Measurements from ENCODE around the gene CD79B. TPM values are rescaled to one million over a fixed set of nuclear protein-coding genes. Genes with fewer than 3 reads are reported as not detected.
"Not testable (repeated sequence)": the region's sequence is repeated elsewhere in the genome, so short reads cannot be mapped to it uniquely, and the experiment has no call there.

Gene CD79B
- total RNA-seq, 2 experiments from 2014 or later = 21.7 to 22.5 TPM

- POLR2A ChIA-PET; H3K27ac Mint-ChIP-seq; H3K4me3 Mint-ChIP-seq; H3K36me3 Mint-ChIP-seq (ENCODE audit: low read depth); ATAC-seq; H3K9me3 Mint-ChIP-seq (ENCODE audit: insufficient read depth); DNase-seq: not testable (repeated sequence)
- CTCF ChIA-PET = interaction anchor here (0.7 kb wide), 1 partner anchor 37 kb away, joined by 3 read pairs; no protein-coding TSS in a partner anchor
- H3K27me3 Mint-ChIP-seq (ENCODE audit: low read depth) = peaks cover 10% of the 10 kb centered on the region
- H3K4me1 Mint-ChIP-seq (ENCODE audit: low read depth) = peaks cover 11% of the 10 kb centered on the region
These were observed 47.0 kb downstream of the CD79B start for GRCh38 chr17:63885119-63885518.

DNA sequence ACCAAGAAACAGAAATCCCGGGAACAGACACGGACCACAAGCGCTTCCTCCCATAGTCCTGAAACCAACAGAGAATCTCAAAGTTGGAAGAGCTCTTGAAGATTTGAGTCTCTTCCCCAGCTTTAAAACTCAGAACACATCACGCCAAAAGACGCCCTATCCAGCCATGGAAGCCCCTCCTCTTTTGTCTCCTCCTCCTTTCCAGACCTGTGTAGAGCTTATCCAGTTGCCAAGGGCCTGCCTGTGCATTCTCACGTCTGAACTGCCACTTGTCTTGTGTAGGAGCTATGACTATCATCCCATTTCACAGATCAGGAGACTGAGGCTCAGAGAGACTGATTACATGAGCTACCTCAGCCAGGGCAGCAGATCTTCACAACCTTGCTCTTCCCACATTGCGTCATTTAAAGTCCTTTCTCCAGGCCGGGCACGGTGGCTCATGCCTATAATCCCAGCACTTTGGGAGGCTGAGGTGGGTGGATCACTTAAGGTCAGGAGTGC is 49.5 kb downstream of the CD79B start:
- H3K4me3 Mint-ChIP-seq; H3K27me3 Mint-ChIP-seq (ENCODE audit: low read depth); H3K27ac Mint-ChIP-seq; H3K4me1 Mint-ChIP-seq (ENCODE audit: low read depth); H3K36me3 Mint-ChIP-seq (ENCODE audit: low read depth); POLR2A ChIA-PET; DNase-seq; ATAC-seq; H3K9me3 Mint-ChIP-seq (ENCODE audit: insufficient read depth): not testable (repeated sequence)
- CTCF ChIA-PET = interaction anchor here (0.9 to 2.1 kb wide), 5 partner anchors 9 to 34 kb away, joined by 3 to 7 read pairs (median 4); no protein-coding TSS in a partner anchor

GRCh38 chr17:63881935-63882601 is 50.1 kb downstream of the CD79B start, which contains the start of gene GH2:
TSS of gene GH2 (minus strand) at chr17:63881944. CDS start at chr17:63881801, 143 bp downstream.
- no peaks in the 10 kb centered on the region for H3K36me3 Mint-ChIP-seq (ENCODE audit: low read depth)

GRCh38 chr17:63881337-63881736 is 50.8 kb downstream of the CD79B start:
- H3K4me3 Mint-ChIP-seq; ATAC-seq; H3K36me3 Mint-ChIP-seq (ENCODE audit: low read depth); H3K9me3 Mint-ChIP-seq (ENCODE audit: insufficient read depth); H3K27me3 Mint-ChIP-seq (ENCODE audit: low read depth); H3K27ac Mint-ChIP-seq; H3K4me1 Mint-ChIP-seq (ENCODE audit: low read depth); DNase-seq: not testable (repeated sequence)
- POLR2A ChIA-PET = interaction anchor here (0.5 kb wide), 1 partner anchor 963 kb away, joined by 3 read pairs; no protein-coding TSS in a partner anchor
- CTCF ChIA-PET = interaction anchor here (0.8 to 1.3 kb wide), 6 partner anchors 15 to 51 kb away, joined by 3 to 5 read pairs (median 4); partner anchors contain the start of gene CD79B

More at GRCh38 chr17:63881935-63882601, 50.1 kb downstream of the CD79B start, which contains the start of gene GH2:
- ATAC-seq (peak; percentile 86), DNase-seq (peak; percentile 75)
- H3K4me1 Mint-ChIP-seq (ENCODE audit: low read depth) = peaks cover 6% of the 10 kb centered on the region
- CTCF ChIA-PET = interaction anchor here (0.8 to 1.4 kb wide), 9 partner anchors 10 to 50 kb away, joined by 3 to 5 read pairs (median 4); partner anchors contain the start of gene CD79B
- peaks cover 3% of the 10 kb centered on the region for H3K27me3 Mint-ChIP-seq (ENCODE audit: low read depth)
- no peaks in the 10 kb centered on the region for H3K9me3 Mint-ChIP-seq (ENCODE audit: insufficient read depth)
- no peak within 1 kb of the TSS for H3K4me3 Mint-ChIP-seq
- POLR2A ChIA-PET = no interaction called here
- H3K27ac Mint-ChIP-seq = no peak within 1 kb of the TSS

DNA sequence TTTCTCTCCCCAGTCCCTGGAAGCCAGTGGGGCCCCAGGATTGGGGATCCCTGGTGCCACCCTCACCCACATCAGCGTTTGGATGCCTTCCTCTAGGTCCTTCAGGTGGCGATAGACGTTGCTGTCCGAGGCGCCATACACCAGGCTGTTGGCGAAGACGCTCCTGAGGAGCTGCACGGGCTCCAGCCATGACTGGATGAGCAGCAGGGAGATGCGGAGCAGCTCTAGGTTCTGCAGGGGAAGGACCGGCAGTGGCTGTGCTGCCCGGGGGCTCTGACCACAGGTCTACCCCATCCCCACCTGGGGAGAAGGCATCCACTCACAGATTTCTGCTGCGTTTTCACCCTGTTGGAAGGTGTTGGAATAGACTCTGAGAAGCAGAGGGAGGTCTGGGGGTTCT is 51.4 kb downstream of the CD79B start:
- Mint-ChIP-seq H3K36me3 (ENCODE audit: low read depth) (no peaks in the 10 kb centered on the region), H3K4me3 (no peak overlapping the region), H3K27me3 (ENCODE audit: low read depth) (peaks cover 3% of the 10 kb centered on the region), H3K27ac (no peak overlapping the region), H3K4me1 (ENCODE audit: low read depth) (peaks cover 9% of the 10 kb centered on the region), H3K9me3 (ENCODE audit: insufficient read depth) (no peaks in the 10 kb centered on the region)
- no peak for ATAC-seq
- POLR2A ChIA-PET = no interaction called here
- no peak for DNase-seq
- CTCF ChIA-PET = interaction anchor here (1.2 to 1.3 kb wide), 3 partner anchors 15 to 34 kb away, joined by 4 to 5 read pairs (median 4); no protein-coding TSS in a partner anchor

Other genes starting within 250 kb of the CD79B start
- gene LIMD2, start 232.2 kb downstream of the CD79B start, total RNA-seq = 100 to 1,000 TPM; 308 to 309 TPM
- gene STRADA, start 190.5 kb downstream of the CD79B start, total RNA-seq = 10 to 100 TPM; 46.0 to 49.9 TPM
- 10 to 100 TPM; 59.4 to 61.1 TPM for gene CCDC47, start 158.7 kb downstream of the CD79B start, total RNA-seq
- gene DDX42, start 158.2 kb downstream of the CD79B start, total RNA-seq = 100 to 1,000 TPM; 106 to 116 TPM
- 100 to 1,000 TPM; 176 to 179 TPM for gene PSMC5, start 104.9 kb downstream of the CD79B start, total RNA-seq
- gene FTSJ3, start 104.7 kb downstream of the CD79B start, total RNA-seq = 10 to 100 TPM; 58.7 to 62.2 TPM
- 100 to 1,000 TPM; 130 to 136 TPM for gene SMARCD2, start 89.6 kb downstream of the CD79B start, total RNA-seq
- not detected for gene CSH2, start 58.7 kb downstream of the CD79B start, total RNA-seq
- not detected for gene GH2, start 50.4 kb downstream of the CD79B start, total RNA-seq
- not detected for gene CSH1, start 35.8 kb downstream of the CD79B start, total RNA-seq
- not detected for gene CSHL1, start 21.1 kb downstream of the CD79B start, total RNA-seq
- not detected for gene GH1, start 13.5 kb downstream of the CD79B start, total RNA-seq
- gene SCN4A, start 40.6 kb upstream of the CD79B start, total RNA-seq = not detected
- 1 to 10 TPM in 1 of 2 experiments, under 1 TPM in 1; 0.97 to 1.3 TPM for gene PRR29, start 66.0 kb upstream of the CD79B start, total RNA-seq
- 10 to 100 TPM; 48.4 to 51.3 TPM for gene ICAM2, start 88.3 kb upstream of the CD79B start, total RNA-seq
- 10 to 100 TPM; 13.0 to 17.9 TPM for gene ERN1, start 197.8 kb upstream of the CD79B start, total RNA-seq

All from activated CD8-positive, alpha-beta T cell treated with anti-CD3 and anti-CD28 coated beads, Interleukin-2, amount 10 ng/mL, durations not matched to agents 7 days and 5 days (primary cell).